ENCODE measurements around the gene ARHGAP6.

The ARHGAP6 gene

DNA sequence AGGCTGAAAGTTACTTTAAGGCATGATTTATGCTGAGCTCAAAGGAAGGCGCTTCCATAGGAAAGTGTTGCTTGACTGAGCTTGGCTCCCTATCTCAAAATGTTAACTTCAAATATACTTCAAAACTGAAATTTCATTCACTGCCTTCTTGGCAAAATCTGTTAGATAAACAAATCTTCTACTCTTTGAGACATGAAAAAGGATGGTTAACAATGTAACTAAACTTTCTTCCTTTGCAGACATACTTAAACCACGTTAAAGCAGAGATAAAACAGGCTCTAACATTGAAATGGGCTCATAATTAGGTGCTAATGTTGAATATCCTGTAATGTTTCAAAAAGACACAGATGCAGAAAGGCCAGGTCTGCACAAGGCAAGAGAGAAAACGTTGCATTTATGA lies 262.1 kb downstream of the ARHGAP6 start:
- Histone ChIP-seq H3K27ac (no peak overlapping the region), H3K36me3 (no peaks in the 10 kb centered on the region), H3K9me3 (ENCODE audit: severe bottlenecking) (no peaks in the 10 kb centered on the region), H3K27me3 (ENCODE audit: insufficient read depth, low read depth, severe bottlenecking) (peaks cover 11% of the 10 kb centered on the region), H3K4me3 (ENCODE audit: low read depth, low read length) (no peak overlapping the region)
- no peak for DNase-seq
- TF ChIP-seq CTCF (IDR thresholded peaks at IDR 0.05; ENCODE audit: low read depth, low read length): no peak

- Histone ChIP-seq H3K27ac (no peak overlapping the region), H3K36me3 (no peaks in the 10 kb centered on the region), H3K9me3 (ENCODE audit: severe bottlenecking) (no peaks in the 10 kb centered on the region), H3K4me3 (ENCODE audit: low read depth, low read length) (no peak overlapping the region), H3K27me3 (ENCODE audit: insufficient read depth, low read depth, severe bottlenecking) (peaks cover 11% of the 10 kb centered on the region)
- no peak for DNase-seq
- no peak for TF ChIP-seq CTCF (IDR thresholded peaks at IDR 0.05; ENCODE audit: low read depth, low read length)
These were observed 263.8 kb downstream of the ARHGAP6 start for GRCh38 chrX:11401966-11402365.

GRCh38 chrX:11399489-11400094 lies 266.1 kb downstream of the ARHGAP6 start:
- no peaks in the 10 kb centered on the region for H3K36me3 ChIP-seq
- TF ChIP-seq CTCF (IDR thresholded peaks at IDR 0.05; ENCODE audit: low read depth, low read length): no peak
- DNase-seq: no peak
- H3K9me3 ChIP-seq (ENCODE audit: severe bottlenecking): no peaks in the 10 kb centered on the region
- H3K4me3 ChIP-seq (ENCODE audit: low read depth, low read length): no peak overlapping the region
- H3K27ac ChIP-seq: no peak overlapping the region
- peaks cover 14% of the 10 kb centered on the region for H3K27me3 ChIP-seq (ENCODE audit: insufficient read depth, low read depth, severe bottlenecking)

DNA sequence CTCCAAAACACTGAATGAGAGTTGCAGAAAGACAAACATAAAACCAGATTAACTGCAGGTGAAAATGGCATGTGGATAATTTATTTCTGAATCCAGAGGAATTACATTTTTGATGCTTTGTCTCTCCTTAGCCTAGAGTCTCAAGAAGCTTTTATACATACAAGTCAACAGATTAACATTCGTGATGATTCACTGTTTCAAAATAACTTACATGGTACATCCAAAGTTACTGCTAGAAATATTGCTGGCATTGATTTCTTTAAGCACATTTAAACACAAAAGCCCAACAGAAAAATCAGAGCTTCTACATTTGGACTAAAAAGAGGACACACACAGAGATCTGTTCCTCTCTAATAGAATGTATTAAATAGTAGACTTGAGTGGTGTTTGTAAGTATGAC lies 266.9 kb downstream of the ARHGAP6 start:
- no peak overlapping the region for H3K27ac ChIP-seq

DNA sequence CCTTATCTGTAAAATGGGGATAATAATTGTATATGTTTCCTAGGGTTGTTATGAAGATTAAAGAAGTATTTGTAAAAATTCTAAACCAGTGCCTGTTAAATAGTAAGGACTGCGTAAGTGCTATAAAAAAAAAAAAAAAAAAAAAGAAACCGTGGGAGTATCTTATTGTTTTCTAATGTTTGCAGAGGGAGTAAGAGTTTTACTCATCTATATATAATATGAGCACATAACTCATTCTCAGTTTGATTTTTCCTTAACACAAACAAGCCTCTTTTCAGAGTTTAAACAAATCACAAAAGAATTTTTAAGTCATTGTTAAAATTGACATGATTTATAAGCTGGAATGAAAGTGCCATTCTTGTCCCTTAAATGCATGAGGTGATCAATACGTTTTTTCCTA lies 267.6 kb downstream of the ARHGAP6 start:
- Histone ChIP-seq H3K4me3 (ENCODE audit: low read depth, low read length) (no peak overlapping the region), H3K9me3 (ENCODE audit: severe bottlenecking) (no peaks in the 10 kb centered on the region)

More for the DNA sequence above, 266.9 kb downstream of the ARHGAP6 start:
- no peak overlapping the region for H3K4me3 ChIP-seq (ENCODE audit: low read depth, low read length)
- TF ChIP-seq CTCF (IDR thresholded peaks at IDR 0.05; ENCODE audit: low read depth, low read length): no peak
- DNase-seq: no peak
- no peaks in the 10 kb centered on the region for H3K9me3 ChIP-seq (ENCODE audit: severe bottlenecking)
- H3K27me3 ChIP-seq (ENCODE audit: insufficient read depth, low read depth, severe bottlenecking): peaks cover 14% of the 10 kb centered on the region
- H3K36me3 ChIP-seq: no peaks in the 10 kb centered on the region

More for the DNA sequence above, 267.6 kb downstream of the ARHGAP6 start:
- no peak for TF ChIP-seq CTCF (IDR thresholded peaks at IDR 0.05; ENCODE audit: low read depth, low read length)
- H3K27ac ChIP-seq: no peak overlapping the region
- peaks cover 10% of the 10 kb centered on the region for H3K27me3 ChIP-seq (ENCODE audit: insufficient read depth, low read depth, severe bottlenecking)
- no peaks in the 10 kb centered on the region for H3K36me3 ChIP-seq
- no peak for DNase-seq

Measured in WERI-Rb-1 (cell line).